CD4-positive, alpha-beta T cell treated with Interleukin-6 at 100 ng/mL for 8 hours (primary cell): ENCODE measurements around the gene FEZ2.

Experiments
- DNase-seq: peaks from one replicate; pipeline ENCODE4 v3.0.0-alpha.2; 2020; ENCODE audit warnings: mixed read lengths, low spot score

The FEZ2 gene

GRCh38 chr2:36528766-36529392, 69.1 kb downstream of the FEZ2 start:
- no peak for DNase-seq

- no peak for DNase-seq
Measured at GRCh38 chr2:36528274-36528673, 69.7 kb downstream of the FEZ2 start.

GRCh38 chr2:36526226-36526625, 71.7 kb downstream of the FEZ2 start:
- no peak for DNase-seq

- DNase-seq: no peak
Measured at GRCh38 chr2:36525245-36525644, 72.7 kb downstream of the FEZ2 start.

GRCh38 chr2:36523153-36523552, 74.8 kb downstream of the FEZ2 start:
- no peak for DNase-seq

- no peak for DNase-seq
Measured at GRCh38 chr2:36520431-36520830, 77.5 kb downstream of the FEZ2 start.

GRCh38 chr2:36516136-36516870, 81.7 kb downstream of the FEZ2 start:
- no peak for DNase-seq

- no peak for DNase-seq
Measured at GRCh38 chr2:36515538-36515937, 82.4 kb downstream of the FEZ2 start.

- DNase-seq: no peak
Measured at GRCh38 chr2:36513661-36514060, 84.3 kb downstream of the FEZ2 start.

- no peak for DNase-seq
Measured at GRCh38 chr2:36512705-36513104, 85.3 kb downstream of the FEZ2 start.

- no peak for DNase-seq
Measured at GRCh38 chr2:36511858-36512603, 85.9 kb downstream of the FEZ2 start.

- no peak for DNase-seq
Measured at GRCh38 chr2:36509075-36509474, 88.9 kb downstream of the FEZ2 start.

GRCh38 chr2:36507408-36507812, 90.6 kb downstream of the FEZ2 start:
- DNase-seq: peak; percentile 14
